Fibroblast of lung (primary cell): Measurements from ENCODE around the gene EBI3. TPM values are rescaled to one million over a fixed set of nuclear protein-coding genes. Genes with fewer than 3 reads are reported as not detected.

ENCODE experiments used
- DNase-seq, 2 donors: peaks; one replicate each; pipeline versions ENCODE4 v3.0.0 to v3.0.0-alpha.2; 2010; ENCODE audit warnings: low read depth in 2 of 2
- H2AFZ ChIP-seq: 2 replicates; pipeline ENCODE4 v1.5.1; 2012; ENCODE audit warnings: low read length, control low read depth, inconsistent platforms
- H3K27ac ChIP-seq: 2 replicates; pipeline ENCODE4 v1.5.1; 2011; ENCODE audit warnings: low read length, control low read depth; ENCODE audit not compliant: insufficient read depth
- H3K27me3 ChIP-seq: 2 replicates; pipeline ENCODE4 v1.5.1; 2011; ENCODE audit warnings: mild to moderate bottlenecking, low read length; ENCODE audit not compliant: control insufficient read depth, insufficient read depth
- H3K36me3 ChIP-seq: 2 replicates; pipeline ENCODE4 v1.5.1; 2011; ENCODE audit warnings: low read length; ENCODE audit not compliant: control insufficient read depth, insufficient read depth
- H3K4me1 ChIP-seq: 2 replicates; pipeline ENCODE4 v1.5.1; 2011; ENCODE audit warnings: low read length; ENCODE audit not compliant: control insufficient read depth, insufficient read depth; ENCODE audit errors: extremely low read depth
- H3K4me2 ChIP-seq: 2 replicates; pipeline ENCODE4 v1.5.1; 2011; ENCODE audit warnings: low read length, control low read depth; ENCODE audit not compliant: insufficient read depth; ENCODE audit errors: extremely low read depth
- H3K4me3 ChIP-seq, 4 experiments: fragments of 200-600 bp in 1 of 4; sonication (generic) in 1 of 4; replicated peaks in 1 of 4; 2 replicates each; pipeline ENCODE4 v1.5.1; 2011 to 2016; ENCODE audit warnings: low read length in 4 of 4, low read depth in 3 of 4, mild to moderate bottlenecking in 3 of 4, control low read depth in 2 of 4, inconsistent platforms in 1 of 4, mixed read lengths in 1 of 4; ENCODE audit not compliant: insufficient read depth in 1 of 4; ENCODE audit errors: control extremely low read depth in 1 of 4
- H3K79me2 ChIP-seq: 2 replicates; pipeline ENCODE4 v1.5.1; 2012; ENCODE audit warnings: mild to moderate bottlenecking, low read length, inconsistent platforms; ENCODE audit not compliant: control insufficient read depth, insufficient read depth
- H3K9ac ChIP-seq: 2 replicates; pipeline ENCODE4 v1.5.1; 2011; ENCODE audit warnings: mild to moderate bottlenecking, low read length, control low read depth; ENCODE audit not compliant: insufficient read depth
- H3K9me3 ChIP-seq: 2 replicates; pipeline ENCODE4 v1.5.1; 2012; ENCODE audit warnings: low read depth, low read length; ENCODE audit not compliant: control insufficient read depth, insufficient read depth
- H4K20me1 ChIP-seq: 2 replicates; pipeline ENCODE4 v1.5.1; 2011; ENCODE audit warnings: low read length; ENCODE audit not compliant: control insufficient read depth, insufficient read depth; ENCODE audit errors: extremely low read depth
- EZH2 ChIP-seq: IDR thresholded peaks from 2 replicates; pipeline ENCODE4 v1.5.1; 2012; ENCODE audit warnings: low read length, control low read depth, mild to moderate bottlenecking; ENCODE audit errors: missing control alignments
- polyA plus RNA-seq, 2 donors: library from polyadenylated mRNA; depleted of rRNA in 1 of 2; stranded (reverse) in 1 of 2; unstranded in 1 of 2; fragments of >200 nt; gene quantifications; 2 replicates each; pipeline ENCODE4 v1.2.1, GENCODE V29; 2011 to 2012; ENCODE audit warnings: missing spikeins in 1 of 2
- total RNA-seq: library from RNA; depleted of rRNA; stranded (reverse); fragments of >200 nt; gene quantifications from 2 replicates; pipeline ENCODE4 v1.2.1, GENCODE V29; 2014
- TF ChIP-seq, protein P1 (sequence below), 2 donors: IDR thresholded peaks in 1 of 2; conservative IDR thresholded peaks in 1 of 2; 1 replicate in 1 of 2; 2 replicates in 1 of 2; pipeline ENCODE4 v1.5.1; 2011 to 2012; ENCODE audit warnings: low read length in 2 of 2, control low read depth in 1 of 2, inconsistent platforms in 1 of 2, low read depth in 1 of 2, mild to moderate bottlenecking in 1 of 2

The EBI3 gene
- total and polyA plus RNA-seq, 2 donors (not counting 1 experiment from before 2014, with no cell fraction given), result 0.14 TPM; not detected in 1

DNA sequence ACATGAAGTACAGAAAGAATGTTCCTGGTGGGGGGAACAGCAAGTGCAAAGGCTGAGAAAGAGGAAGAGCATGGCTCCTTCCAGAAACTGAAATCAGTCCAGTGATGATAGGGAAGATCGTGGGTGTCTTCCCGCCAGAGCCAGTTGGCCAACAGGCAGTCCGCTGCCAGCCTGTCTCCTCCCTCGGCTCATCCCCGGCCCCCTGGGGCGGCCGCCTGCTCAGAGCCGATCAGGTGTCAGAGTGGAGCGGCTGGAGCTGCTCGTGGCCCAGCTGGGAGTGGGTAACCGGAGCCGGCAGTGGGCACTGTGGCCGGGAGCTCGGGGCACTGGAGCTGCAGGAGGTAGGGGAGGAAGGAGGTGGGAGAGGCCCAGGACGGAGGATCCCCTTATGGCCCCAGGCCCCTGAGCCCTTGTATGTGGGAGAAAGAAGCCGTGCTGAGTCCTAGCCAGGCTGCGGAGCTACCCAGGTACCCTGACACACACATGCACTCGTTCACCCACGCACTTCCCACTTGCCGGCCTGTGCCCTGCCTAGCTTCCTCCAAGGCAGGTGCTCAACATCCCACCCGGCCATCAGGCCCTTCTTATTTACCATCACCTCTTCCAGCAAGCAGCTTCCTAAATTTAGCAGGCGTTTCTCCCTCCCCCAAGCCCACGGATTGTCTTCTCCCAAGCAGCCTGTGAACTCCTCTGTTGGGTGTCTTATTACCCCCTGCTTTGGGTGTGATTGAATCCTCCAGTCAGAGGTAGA is 45.2 kb upstream of the EBI3 start:
- Histone ChIP-seq H3K27ac (no peak overlapping the region), H3K4me3 (no peak overlapping the region), H4K20me1 (no peaks in the 10 kb centered on the region), H3K27me3 (no peaks in the 10 kb centered on the region), H3K79me2 (peaks cover 10% of the 10 kb centered on the region), H3K9ac (no peak overlapping the region), H2AFZ (no peak overlapping the region), H3K4me1 (no peaks in the 10 kb centered on the region), H3K36me3 (no peaks in the 10 kb centered on the region), H3K9me3 (no peaks in the 10 kb centered on the region), H3K4me2 (no peak overlapping the region)
- TF ChIP-seq, protein P1, sequence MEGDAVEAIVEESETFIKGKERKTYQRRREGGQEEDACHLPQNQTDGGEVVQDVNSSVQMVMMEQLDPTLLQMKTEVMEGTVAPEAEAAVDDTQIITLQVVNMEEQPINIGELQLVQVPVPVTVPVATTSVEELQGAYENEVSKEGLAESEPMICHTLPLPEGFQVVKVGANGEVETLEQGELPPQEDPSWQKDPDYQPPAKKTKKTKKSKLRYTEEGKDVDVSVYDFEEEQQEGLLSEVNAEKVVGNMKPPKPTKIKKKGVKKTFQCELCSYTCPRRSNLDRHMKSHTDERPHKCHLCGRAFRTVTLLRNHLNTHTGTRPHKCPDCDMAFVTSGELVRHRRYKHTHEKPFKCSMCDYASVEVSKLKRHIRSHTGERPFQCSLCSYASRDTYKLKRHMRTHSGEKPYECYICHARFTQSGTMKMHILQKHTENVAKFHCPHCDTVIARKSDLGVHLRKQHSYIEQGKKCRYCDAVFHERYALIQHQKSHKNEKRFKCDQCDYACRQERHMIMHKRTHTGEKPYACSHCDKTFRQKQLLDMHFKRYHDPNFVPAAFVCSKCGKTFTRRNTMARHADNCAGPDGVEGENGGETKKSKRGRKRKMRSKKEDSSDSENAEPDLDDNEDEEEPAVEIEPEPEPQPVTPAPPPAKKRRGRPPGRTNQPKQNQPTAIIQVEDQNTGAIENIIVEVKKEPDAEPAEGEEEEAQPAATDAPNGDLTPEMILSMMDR (conservative IDR thresholded peaks at IDR 0.05 in 1 of 2, IDR thresholded peaks at IDR 0.05 in 1 of 2; ENCODE audit: low read depth in 1 of 2, low read length in 2 of 2), result no peak
- TF ChIP-seq EZH2, result no peak
- no peak for DNase-seq

DNA sequence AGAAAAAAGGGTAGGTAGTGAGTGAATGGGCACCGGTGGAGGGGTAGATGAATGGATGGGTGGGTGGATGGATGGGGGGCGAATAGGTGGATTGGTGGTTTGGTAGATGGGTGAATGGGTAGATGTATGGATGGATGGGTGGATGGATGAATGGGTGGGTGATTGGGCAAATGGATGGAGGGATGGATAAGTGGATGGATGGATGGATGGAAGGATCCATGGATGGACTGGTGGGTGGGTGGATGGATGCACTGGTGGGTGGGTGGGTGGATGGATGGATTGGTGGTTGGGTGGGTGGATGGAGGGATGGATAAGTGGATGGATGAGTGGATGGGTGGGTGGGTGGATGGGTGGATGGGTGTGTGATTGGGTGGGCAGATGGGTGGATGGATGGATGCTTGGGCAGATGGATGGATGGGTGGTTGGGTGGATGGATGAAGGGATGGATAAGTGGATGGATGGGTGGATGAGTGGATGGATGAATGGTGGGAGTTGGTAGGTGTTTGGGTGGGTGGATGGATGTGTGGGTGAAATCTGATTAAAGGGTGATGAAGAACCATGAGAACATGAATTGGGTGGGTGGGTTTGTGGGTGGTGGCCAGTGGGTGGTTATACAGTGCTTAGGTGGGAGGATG is 44.5 kb upstream of the EBI3 start:
- TF ChIP-seq, protein P1 (conservative IDR thresholded peaks at IDR 0.05 in 1 of 2, IDR thresholded peaks at IDR 0.05 in 1 of 2; ENCODE audit: low read depth in 1 of 2, low read length in 2 of 2), result no peak
- TF ChIP-seq EZH2, result no peak
- Histone ChIP-seq H3K36me3 (no peaks in the 10 kb centered on the region), H3K79me2 (peaks cover 10% of the 10 kb centered on the region), H3K9me3 (no peaks in the 10 kb centered on the region), H3K4me1 (no peaks in the 10 kb centered on the region), H3K4me3 (no peak overlapping the region), H3K27ac (no peak overlapping the region), H4K20me1 (no peaks in the 10 kb centered on the region), H3K27me3 (no peaks in the 10 kb centered on the region), H3K4me2 (no peak overlapping the region), H2AFZ (no peak overlapping the region), H3K9ac (no peak overlapping the region)
- no peak for DNase-seq

DNA sequence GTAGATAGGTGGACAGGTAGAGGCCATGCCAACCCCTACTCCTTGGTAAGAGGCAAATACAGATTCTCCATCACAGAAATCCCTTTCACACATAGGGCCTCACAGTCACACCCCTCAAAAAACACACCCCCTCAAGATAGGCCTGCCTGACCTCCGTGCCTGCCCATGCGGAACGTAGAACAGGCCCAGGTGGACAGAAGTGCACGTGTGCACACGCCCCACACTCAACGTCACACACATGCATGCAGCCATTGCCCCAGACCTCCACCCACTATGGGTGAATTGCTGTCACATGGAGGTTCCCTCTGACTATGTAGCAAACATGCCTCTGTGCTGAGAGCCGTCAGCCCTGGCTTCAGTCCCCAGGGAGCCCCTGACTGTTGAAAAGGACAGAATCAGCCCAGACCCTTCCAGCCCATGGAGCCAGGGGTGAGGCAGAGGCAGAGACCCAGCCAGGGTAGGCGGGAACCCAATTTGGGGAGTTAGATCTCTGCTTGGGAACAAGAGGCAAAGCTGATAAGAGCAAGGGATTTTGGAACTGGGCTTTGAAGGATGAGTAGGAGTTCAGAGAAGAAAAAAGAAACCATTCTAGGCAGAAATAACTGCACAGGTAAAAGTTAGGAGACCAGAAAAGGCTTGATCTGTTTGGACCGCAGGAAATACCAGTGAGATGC is 43.8 kb upstream of the EBI3 start:
- Histone ChIP-seq H3K4me2 (no peak overlapping the region), H3K4me3 (no peak overlapping the region), H3K27me3 (no peaks in the 10 kb centered on the region), H3K4me1 (no peaks in the 10 kb centered on the region), H3K79me2 (peaks cover 10% of the 10 kb centered on the region), H2AFZ (no peak overlapping the region), H3K27ac (no peak overlapping the region), H3K9ac (no peak overlapping the region), H3K9me3 (no peaks in the 10 kb centered on the region), H4K20me1 (no peaks in the 10 kb centered on the region), H3K36me3 (no peaks in the 10 kb centered on the region)
- TF ChIP-seq EZH2, result no peak
- TF ChIP-seq, protein P1 (conservative IDR thresholded peaks at IDR 0.05 in 1 of 2, IDR thresholded peaks at IDR 0.05 in 1 of 2; ENCODE audit: low read depth in 1 of 2, low read length in 2 of 2), result no peak
- DNase-seq, result no peak
